Measurements from ENCODE around the gene SLC9A8. TPM values are rescaled to one million over a fixed set of nuclear protein-coding genes. Genes with fewer than 3 reads are reported as not detected.
"Not testable (repeated sequence)": the region's sequence is repeated elsewhere in the genome, so short reads cannot be mapped to it uniquely, and the experiment has no call there.

Gene SLC9A8
- total RNA-seq, 1 donor from 2014 or later: 12.0 TPM

DNA sequence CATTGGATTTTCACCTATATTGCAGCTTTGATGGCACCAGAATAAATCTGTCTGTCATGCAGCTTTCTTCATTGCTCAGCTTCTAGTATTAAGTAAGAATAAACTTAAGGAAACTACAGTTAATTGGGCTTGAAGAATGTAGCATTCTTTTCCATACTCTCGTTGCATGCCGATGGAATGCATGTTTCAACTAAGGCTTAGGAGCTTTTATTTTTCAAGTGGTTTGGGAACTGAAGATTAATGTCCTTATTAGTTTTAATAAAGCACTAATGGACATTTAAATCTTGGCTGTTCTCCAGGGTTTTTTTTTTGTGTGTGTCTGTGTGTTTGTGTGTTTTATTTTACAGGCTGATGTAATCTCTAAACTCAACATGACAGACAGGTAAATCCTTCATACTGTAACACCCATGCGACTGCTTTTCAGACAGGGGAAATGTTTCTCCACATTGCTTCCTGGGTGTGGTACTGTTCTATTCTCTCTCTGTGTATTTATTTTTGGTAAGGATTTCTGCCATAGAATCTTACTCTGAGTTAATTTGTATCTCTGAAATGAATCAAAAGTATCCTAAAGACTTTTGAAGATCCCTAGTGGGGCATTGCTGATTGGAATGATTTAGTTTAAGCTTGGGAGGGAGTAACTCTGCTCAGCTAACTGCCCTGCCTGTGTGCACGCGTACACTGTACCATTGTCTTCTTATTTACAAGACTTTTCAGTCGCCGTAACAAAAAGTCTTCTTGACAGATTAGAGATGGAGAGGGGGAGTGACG, 38.0 kb downstream of the SLC9A8 start:
- ATAC-seq: peak; percentile 67

DNA sequence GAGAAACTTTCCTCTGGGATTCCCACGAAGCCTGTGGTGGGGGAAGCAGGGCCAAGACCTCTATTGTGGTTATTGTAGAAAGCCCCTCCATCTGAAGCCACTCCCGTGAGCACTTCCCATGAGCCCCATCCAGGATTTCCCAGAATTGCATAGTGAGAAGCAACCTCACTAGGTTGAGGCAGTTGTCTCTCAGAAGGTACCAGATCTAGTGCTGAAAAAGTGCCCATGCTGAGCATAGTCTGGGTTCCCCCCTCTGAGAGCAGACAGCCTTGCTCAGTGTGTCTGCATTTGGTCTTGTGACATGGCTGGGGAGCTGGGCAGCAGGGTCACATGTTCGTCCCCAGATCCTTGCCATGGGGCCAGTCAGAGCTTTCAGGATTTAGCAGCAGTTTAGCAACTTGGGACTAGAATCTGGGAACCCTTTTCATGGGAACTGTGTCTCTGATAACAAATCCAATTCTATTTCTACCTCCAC, 38.6 kb downstream of the SLC9A8 start:
- ATAC-seq: no peak

DNA sequence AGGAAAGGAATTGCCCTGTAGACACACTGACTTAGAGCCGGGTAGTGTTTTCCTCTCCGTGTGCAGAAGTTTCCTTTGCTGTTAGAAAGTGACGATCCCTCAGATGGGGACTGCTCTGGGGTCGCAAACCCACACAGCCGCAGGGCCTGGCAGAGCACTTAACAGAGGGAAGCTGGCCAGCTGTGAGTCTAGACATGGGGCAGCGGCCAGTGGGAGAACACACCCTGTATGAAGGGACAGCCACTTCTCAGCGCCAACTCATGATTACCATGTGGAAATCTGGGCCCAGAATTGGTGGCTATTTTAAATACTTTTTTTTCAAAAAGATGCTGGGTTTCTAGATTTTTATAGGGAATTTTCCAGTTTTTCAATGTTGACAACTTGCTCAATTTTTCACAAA, 39.4 kb downstream of the SLC9A8 start:
- ATAC-seq: no peak

DNA sequence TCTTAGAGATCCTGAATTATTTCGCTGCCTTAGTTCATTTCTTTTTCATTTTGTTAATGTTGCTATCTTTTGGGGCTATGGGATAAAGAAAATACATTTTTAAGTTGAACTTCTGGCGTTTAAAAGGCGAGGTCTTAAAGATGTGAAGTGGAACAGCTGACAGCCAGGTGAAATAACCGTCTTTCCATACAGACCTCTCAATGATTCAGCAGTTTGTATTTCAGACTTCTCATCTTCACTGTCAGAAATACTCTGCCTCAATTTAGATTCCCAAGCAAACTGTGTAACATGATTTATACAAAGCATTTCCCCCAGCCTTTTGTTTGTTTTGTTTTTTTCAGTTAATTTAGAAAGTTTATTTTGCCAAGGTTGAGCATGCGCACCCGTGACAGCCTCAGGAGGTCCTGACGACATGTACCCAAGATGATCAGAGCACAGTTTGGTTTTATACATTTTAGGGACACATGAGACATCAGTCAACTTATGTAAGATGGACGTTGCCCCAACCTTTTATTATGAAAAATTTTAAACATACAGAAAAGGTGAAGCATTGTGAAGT, 40.0 kb downstream of the SLC9A8 start:
- no peak for ATAC-seq

DNA sequence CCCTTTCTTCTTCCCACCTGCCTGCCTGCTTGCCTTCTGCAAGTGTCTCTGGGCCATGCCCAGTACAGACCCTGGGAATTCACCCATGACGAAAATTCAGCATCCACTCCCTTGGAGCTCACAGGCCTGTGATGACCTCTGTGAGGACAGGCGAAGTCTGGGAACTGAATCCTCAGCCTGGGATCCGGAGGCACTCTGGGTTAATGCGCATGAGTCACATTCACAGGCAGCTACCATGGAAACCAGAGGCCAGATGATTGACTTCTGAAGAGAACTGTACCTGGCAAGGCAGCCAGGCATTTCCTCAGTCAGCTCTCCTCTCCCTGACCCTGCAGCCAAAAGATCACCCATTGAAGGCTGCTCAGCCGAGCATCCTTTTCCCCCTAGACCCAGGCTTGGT, 41.0 kb downstream of the SLC9A8 start:
- peak; percentile 65 for ATAC-seq

DNA sequence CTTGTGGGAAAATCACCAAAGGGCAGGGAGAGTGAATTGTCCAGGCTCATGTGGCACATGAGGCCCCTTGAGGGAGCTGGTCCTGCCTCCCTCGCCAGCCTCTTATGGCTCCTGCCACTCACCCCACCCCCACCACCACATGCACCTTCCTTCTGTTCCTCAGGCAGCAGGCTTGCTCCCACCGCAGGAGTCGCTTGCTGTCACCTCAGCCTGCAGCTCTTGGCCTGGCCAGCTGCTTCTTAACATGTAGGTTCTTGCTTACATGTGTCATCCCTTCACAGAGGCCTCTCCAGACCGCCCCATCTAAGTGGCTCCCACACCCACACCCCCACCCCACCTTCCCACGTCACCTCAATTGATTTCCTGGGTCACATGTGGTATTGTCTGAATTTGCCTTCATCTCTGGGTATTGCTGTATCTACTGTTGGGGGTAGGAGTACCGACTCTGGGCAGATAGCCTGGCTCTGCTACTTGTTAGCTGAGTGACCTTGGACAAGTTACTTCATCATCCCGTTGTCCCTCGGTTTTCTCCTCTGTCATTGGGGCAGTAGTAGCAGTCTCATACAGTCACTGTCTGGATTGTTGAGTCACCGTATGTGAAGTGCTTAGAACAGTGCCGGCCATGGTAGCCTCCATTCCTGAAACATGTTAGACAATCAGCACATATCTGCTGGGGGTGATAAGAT, 41.7 kb downstream of the SLC9A8 start:
- ATAC-seq: peak; percentile 73

DNA sequence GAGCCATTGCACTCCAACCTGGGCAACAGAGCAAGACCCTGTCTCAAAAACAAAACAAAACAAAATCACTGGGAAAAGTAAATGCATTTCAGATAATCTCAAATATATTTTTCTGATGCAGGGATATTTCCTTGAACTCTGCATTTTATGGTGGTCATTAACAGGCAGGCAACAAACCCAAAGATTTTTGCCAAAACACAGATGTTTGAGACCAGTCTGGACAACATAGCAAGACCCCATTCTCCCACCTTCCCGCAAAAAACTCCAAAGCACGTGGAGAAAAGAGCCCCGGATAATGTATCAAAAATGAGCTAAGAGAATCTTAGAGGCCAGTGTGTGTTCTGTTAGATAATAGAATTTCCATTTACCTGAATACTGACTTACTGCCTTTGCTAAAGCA, 44.3 kb downstream of the SLC9A8 start:
- no peak for ATAC-seq

DNA sequence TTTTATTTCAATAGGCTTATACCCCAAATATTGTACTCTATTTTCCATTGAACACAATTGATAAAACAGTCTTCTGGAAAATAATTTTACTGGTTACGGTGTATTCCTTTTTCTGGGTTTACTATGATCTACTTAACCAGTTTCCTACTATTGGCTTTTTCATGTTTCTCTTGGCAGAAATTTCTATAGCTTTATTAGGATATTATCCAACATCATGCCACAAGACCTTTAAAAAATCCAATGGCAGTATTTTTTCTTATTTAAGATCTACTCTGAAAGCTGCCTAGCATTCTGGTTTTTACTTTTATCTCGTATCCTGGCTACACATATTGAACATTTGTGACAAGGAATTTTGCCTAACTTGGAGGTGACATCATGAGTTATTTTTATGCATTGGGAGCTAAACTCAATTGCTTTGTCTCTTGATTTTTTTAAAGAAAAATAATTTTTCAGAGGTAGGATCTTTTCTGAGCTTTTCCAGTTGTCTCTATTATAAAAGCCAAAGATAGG, 45.5 kb downstream of the SLC9A8 start:
- no peak for ATAC-seq

DNA sequence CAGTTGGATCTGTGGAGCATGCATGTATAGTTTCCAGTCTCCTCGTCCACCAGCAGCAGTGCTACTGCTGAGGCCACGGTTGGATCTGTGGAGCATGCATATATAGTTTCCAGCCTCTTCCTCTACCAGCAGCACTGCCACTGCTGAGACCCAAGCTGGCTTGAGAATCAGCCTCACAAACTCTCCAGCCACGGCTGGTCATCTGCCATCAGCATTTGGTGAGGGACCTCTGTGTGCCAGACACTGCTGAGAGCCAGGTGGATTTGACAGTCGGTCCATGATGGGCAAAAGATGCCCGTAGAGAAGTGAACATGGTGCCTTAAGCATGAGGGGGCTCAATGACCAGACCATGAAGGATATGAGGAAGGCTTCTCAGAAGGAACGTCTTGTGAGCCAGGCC, 46.4 kb downstream of the SLC9A8 start:
- ATAC-seq: no peak

DNA sequence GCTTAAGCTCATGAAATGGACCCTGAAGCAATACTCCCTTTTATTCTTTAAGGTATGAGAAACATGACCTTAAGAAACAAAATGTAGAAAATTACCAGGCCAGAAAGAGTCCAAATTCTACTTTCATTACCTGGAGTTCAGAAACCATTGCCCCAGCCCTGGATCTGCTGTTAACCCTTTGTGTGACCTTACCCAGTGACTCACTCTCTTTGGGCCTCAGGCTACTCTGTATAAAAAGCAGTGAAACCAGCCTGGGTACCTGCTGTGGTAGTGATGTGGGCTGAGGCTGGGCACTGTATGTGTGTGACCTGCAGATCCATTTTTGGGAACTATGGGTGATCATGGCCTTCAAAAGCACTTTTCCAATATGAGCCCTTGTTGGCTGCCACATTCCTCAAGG, 47.2 kb downstream of the SLC9A8 start:
- peak; percentile 98 for ATAC-seq

DNA sequence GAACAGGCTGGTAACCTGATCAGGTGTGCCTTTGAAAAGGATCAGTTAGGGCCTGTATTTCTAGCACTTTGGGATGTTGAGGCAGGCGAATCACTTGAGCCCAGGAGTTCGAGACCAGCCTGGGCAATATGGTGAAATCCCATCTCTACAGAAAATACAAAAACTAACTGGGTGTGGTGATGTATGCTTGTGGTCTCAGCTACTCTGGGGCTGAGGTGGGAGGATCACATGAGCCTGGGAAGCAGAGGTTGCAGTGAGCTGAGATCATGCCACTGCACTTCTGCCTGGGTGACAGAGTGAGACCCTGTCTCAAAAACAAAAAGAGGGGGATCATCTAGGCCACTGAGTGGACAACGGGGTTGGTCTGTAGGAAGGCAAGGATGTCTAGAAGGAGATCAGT, 48.6 kb downstream of the SLC9A8 start:
- ATAC-seq: not testable (repeated sequence)

DNA sequence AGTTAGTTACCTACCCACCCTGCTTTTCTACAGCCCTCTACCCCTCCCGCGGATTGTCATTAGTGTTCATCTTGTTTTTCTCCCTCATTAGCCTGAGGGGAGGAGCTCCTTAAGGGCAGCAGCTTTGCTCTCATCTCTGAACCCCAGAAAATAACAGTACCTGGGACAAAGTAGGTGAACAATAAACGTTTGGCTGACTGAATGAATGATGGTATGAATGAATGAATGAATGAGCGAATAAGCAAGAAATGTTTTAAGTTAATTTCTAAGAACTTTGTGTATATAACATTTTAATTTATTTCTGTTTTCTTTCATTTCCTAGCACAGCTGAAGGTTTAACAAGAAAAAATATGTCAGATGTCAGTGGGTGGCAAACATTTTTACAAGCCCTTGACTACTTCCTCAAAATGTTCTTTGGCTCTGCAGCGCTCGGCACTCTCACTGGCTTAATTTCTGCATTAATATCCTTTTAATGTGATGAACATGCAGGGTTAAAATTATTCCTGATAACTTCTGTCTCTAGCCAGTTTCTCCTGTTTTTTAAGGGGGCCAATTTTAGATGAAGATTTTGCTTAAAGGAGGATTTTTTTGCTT, 50.1 kb downstream of the SLC9A8 start:
- ATAC-seq: no peak

DNA sequence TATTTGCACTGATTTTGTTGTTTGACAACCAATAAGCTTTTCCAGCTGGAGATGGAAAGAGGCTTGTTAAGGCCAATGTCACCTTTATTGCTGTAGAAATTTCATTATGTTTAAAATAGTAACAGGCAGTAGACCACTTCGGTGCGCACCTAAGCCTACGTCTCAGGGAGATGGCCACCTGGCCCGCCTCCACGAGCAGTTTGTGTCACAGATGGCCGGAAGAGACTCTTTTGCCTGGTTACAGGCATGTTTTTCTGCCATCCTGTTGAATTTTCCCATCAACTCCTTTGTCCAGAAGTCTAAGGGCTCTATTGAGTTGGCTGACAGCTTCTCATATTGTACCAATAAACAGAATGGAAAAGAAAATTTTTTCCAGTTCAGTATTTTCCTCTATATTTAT, 51.0 kb downstream of the SLC9A8 start:
- ATAC-seq: no peak

DNA sequence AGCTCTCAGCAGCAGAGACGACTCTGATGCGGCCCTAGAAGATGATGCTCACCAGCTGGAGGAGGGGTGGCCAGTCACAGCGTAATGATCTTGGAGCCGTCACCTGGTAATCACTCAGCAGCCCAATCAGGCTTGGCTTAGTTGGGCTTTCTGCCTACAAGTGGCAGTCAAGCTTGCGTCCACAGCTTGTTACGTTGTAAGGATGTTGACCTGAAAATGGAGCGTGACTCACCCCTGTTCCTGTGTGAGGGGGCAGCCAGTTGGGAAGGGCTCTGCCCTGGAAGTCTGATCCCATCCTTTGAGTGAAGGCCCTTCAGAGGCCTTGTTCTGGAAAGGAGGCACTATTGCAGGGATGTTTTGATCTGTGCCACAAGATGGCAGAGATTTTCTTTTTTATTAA, 52.9 kb downstream of the SLC9A8 start:
- ATAC-seq: no peak

DNA sequence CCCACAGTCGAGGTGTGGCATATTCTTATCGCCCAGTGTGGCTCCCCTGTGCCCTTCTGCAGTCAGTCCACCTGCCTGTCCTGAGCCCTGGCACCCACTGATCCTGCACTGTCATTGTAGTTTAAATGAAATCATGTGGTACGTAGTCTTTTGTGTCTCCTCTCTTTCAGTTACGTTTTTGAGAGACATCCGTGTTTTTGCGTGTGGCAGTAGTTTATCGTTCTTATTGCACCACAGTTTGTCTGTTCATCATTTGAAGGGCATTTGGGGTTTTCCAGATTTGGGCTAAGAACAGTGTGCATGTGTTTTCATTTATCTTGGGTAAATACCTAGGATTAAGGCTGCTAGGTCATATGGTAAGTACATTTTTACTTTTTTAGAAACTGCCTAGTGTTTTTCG, 53.4 kb downstream of the SLC9A8 start:
- ATAC-seq: no peak

DNA sequence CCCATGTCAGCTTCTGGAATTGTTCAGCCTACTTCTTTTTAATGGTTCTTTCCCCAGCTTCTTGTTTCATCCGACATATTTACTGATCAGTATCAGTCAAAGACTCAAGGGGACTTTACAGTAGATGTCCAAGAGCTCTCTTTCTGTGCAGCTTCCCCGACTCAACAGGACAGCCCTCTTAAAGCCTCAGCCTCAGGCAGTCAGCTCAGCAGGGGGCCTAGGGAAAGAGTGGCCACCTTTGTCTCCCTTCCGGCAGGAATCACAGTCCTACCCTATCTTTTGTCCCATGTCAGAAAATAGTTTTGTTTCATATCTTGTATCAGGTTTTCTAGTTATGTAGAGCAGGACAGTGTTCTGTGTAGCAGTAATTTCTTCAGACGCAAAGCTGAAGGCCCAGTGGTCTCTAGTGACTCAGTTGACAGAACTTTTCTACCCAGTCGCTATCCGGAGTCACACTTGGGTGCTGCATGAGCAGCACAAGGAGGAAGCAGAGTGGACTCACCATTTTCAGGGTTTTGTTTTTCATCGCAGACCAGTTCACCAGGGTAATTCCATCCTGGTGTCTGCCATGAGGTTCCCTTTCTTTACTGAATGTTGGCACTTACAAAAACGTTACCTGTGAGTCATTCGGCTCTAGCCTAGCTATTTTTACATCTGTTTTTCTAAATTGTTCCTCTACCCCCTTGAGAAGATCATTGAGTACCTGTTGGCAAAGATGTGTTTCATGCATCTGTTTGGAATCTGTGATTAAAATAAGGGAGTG, 55.0 kb downstream of the SLC9A8 start:
- ATAC-seq: no peak

DNA sequence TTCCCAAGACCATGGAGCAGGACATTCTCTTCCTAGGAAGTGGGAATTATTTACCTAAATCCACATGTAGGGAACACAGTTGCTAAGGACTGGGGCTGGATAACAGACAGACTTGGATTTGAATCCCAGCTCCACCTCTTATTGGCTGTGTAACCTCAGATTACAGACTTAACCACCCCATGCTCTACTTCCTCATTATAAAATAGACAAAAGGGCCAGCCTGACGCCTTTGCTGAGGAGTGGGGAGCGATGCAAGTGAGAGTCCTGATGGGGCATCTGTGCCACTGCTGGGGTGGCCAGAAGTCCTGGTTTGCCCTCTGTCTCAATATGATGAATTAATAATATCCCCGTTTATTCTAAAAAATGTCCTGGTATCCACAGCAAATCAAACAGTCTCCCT, 55.9 kb downstream of the SLC9A8 start:
- ATAC-seq: no peak

DNA sequence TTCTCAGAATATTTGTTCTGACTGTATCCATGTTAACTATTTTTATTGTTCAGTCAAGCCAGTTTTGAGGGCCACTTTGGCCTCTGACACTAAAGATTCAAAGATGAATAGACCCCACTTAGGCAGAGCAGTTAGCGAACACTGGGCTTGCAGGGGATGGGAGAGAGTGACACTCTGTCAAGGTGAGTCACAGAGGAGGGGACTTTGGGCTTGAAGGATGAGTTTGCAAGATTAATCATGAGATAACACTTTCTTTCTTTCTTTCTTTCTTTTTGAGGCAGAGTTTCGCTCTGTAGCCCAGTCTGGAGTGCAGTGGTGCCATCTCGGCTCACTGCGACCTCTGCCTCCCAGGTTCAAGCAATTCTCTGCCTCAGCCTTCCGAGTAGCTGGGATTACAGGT, 56.3 kb downstream of the SLC9A8 start:
- no peak for ATAC-seq

DNA sequence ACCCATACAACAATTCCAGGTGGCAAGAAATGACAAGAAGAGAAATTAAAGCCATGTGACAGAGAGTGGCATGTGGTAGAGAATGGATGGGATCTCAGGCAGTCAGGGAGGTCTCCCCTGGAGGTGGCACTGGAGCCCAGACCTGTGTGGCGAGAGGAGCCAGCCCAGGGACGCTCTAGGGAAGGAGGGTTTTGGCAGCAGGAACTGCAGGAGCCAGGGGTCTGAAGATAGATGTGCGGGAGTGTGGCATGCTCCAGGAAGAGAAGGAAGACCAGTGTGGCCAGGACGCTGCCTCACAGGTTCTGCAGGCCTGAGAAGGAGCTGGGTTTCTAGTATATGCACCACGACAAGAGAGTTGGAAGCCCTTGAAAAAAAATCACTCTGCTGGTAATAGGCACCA, 57.6 kb downstream of the SLC9A8 start:
- ATAC-seq: no peak

DNA sequence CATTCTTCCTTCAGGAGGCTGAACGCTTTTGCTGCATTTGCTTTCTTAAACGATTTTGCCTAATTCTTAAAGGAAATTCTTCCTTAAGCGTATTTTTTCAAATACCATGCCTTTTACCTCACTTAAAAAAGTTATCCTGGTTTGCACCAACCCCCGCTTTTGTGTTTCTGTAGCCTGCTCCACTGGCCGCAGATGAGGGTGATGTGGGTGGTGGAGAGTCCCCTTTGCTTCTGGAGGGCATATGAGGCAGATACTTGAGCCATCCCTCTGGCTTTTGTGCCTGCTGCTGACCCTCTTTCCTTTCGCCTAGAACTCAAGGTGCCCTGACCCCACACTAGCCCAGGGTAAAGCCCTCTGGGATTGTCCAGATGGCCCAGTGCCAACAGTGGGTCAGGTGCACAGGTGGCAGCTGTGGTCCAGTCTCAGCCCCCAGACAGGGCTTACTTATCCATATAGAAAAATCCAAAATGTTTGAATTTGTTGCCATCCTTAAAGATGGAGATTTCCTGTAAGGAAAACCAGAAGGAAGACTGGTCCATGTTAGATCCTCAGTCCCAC, 58.8 kb downstream of the SLC9A8 start:
- ATAC-seq: no peak

DNA sequence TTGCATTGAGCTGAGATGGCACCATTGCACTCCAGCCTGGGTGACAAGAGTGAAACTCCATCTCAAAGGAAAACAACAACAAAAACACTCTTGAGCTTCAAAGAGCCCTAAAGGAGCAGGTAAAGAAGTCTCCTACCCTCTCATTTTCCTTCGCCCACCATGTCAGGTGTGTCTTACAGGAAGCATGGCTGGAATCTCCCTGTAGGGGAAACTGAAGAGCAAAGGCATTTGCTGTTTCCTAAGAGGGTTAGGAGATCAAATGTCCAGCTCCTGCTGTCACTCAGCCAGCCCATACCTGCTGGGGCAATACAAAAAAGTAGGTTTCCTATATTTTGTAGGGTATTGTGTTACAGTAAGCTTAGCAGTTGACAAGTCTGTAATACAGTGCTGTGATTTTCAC, 59.4 kb downstream of the SLC9A8 start:
- no peak for ATAC-seq

DNA sequence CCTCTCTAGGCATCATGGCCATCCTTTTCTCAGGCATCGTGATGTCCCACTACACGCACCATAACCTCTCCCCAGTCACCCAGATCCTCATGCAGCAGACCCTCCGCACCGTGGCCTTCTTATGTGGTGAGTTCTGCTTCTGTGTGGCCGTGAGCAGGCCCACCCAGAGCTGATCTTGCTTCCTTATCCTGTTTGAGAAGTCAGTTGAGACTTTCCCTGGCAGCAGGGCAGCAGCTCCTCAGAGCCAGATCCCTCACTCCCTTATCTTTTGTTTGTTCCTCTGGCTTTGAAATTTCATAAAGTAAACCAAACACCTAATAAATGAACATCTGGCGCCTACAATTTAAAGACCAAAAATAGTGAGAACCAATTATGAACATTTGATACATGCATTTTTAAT, 62.1 kb downstream of the SLC9A8 start:
- no peak for ATAC-seq
